NCI-H1105 treated with DMSO at 0.1 percent for 48 hours (cell line): ENCODE results near the gene HNRNPF.
A peak's percentile ranks its signal among the peaks of the same experiment; 100 is the strongest.
"Not testable (repeated sequence)": the region's sequence is repeated elsewhere in the genome, so short reads cannot be mapped to it uniquely, and the experiment has no call there.

ENCODE experiments used
- DNase-seq: peaks from one replicate; lab custom pipeline; 2025; lab: John Stamatoyannopoulos, UW

The HNRNPF gene

DNA sequence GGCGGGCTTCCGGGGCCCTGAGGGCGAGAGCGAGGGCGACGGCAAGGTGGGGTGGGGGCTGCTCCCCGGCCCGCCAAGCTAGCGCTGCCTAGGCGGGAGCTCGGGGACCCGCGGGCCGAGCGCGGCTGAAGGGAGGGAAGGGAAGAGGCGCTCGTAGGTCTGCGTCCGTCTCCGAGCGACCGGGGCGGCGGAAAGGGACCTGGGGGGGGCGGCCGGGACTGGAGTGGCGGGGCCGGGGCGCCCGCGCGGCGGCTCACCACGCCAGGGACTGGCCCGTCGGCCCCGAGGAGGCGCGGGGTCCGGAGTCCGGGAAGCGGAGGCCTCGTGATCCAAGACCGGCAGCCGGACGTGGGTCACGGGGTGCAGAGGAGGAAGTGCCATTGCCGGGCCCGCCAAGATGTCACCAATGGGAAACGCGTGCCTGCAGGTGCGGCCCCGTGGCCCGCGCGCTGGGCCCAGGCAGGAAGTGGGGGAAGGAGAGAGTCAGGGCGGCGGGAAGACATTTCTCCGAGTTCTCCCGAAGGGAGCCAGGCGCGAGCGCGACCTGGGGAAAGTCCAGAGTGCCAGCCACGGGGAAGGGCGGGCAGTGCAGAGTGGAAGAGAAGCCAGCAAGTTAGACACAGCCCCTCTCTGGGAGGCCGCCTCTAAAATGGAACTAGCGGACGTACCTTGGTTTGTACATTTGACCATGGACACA lies 11.9 kb downstream of the HNRNPF start:
- peak; percentile 72 for DNase-seq

DNA sequence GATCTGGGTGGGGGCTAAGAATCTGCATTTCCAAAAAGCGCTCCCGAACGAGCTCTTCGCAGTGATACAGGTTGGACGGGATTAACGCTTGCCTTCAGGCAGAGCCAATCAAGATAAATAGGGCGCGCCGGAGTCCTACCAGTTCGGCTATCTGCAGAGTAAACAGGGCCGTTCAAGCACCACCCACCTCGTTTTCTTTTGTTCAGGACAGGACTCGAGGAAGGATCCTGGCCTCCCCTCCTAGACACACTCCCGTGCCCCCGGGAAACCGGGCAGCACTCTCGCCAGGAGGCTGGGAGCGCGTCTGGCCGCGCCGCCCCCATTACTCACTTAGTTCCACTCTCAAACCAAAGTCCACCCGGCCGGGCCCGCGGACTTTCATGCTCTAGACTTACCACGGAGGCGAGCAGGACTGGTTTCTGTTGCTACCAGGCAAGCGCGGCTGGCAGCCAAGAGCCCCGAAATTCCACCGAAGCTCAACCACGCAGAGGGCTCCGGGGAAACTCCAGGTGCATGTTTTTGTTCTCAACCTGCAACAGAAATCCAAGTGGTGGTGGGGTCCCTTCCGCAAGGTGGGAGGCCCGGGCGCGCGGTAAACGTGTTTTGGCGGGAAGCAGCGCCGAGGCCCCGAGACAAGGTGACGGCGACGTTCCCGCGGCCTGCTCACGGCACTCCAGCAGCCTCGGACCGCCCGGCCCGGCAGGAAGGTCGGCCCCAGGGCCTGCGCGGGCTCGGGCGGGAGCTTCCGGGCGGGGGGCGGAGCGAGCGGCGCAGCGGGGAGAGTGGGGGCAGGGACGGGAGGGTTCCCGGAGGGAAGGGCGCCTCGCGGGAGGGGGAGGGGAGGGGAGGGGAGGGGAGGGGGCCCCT lies 12.7 kb downstream of the HNRNPF start:
- DNase-seq, result peak; percentile 64

GRCh38 chr10:43395571-43396060 lies 13.4 kb downstream of the HNRNPF start:
- DNase-seq, result peak; percentile 11

- DNase-seq, result no peak
Measured at GRCh38 chr10:43394868-43395267, 14.1 kb downstream of the HNRNPF start.

- no peak for DNase-seq
Measured at GRCh38 chr10:43393606-43394360, 15.2 kb downstream of the HNRNPF start.

DNA sequence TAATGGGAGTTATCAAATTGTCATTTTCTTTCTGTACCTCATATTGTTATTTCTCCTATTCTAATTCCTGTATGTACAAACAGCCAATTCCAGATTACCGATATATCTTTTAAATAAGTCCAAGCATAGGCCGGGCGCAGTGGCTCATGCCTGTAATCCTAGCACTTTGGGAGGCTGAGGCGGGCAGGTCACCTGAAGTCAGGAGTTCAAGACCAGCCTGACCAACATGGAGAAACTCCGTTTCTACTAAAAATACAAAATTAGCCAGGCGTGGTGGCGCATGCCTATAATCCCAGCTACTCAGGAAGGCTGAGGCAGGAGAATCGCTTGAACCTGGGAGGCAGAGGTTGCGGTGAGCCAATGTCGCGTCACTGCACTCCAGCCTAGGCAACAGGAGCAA lies 15.8 kb downstream of the HNRNPF start:
- not testable (repeated sequence) for DNase-seq

GRCh38 chr10:43392748-43393147 lies 16.2 kb downstream of the HNRNPF start:
- DNase-seq, result no peak

DNA sequence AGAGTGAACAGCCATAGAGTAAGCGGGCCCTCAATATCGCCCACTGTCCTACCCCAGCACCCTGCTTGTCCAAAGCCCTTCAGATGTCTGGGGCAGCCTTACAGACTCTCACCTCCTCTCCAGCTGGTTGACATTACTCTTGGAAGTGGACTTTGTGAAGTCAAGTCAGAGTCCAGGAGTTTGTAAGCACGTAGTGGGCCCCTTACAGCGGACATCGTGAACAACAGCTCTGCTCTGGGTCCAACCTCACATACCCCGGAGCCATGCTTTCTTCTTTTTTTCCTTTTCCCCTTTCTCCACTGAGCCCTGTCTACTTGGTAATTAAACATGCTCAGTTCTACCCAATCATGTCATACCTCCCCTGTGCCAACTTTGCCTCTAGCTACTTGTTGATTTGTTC lies 17.5 kb downstream of the HNRNPF start:
- DNase-seq, result no peak

DNA sequence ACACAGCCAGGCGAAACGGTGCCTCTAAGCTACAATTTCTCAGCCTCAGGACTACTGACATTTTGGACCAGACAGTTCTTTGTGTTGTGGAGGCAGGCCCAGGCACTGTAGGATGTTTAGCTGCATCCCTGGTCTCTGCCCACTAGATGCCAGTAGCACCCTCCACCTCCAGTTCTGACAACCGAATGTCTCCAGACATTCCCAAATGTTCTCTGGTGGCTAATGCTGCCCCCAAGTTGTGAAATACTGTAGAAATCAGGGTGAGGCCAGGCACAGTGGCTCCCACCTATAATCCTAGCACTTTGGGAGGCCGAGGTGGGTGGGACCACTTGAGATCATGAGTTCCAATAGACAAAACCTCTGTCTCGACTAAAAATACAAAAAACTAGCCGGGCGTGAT lies 18.2 kb downstream of the HNRNPF start:
- no peak for DNase-seq

- DNase-seq, result no peak
Measured at GRCh38 chr10:43390333-43390732, 18.7 kb downstream of the HNRNPF start.

DNA sequence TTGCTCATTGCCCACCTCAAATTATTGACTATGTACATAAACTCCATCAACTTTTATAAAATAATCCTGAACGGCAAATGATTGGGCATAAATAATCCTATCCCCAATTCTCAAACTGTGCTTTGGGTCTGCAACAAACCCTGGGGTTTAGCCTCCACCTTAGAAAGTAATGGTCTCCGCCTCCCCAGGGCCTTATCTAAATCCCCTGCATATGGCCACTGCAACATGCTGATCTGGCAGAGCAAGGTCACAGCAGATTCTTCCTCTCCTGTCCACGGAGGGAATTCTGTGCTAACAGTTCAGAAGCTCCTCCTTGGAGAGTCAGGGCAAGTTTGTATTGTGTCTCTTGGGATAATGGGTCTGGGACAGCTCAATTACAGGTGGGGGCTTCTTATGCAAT lies 19.1 kb downstream of the HNRNPF start:
- no peak for DNase-seq

- DNase-seq, result no peak
Measured at GRCh38 chr10:43387678-43388032, 21.3 kb downstream of the HNRNPF start.

GRCh38 chr10:43386981-43387677 lies 21.9 kb downstream of the HNRNPF start:
- DNase-seq, result no peak

GRCh38 chr10:43386549-43386948 lies 22.4 kb downstream of the HNRNPF start:
- DNase-seq, result no peak

DNA sequence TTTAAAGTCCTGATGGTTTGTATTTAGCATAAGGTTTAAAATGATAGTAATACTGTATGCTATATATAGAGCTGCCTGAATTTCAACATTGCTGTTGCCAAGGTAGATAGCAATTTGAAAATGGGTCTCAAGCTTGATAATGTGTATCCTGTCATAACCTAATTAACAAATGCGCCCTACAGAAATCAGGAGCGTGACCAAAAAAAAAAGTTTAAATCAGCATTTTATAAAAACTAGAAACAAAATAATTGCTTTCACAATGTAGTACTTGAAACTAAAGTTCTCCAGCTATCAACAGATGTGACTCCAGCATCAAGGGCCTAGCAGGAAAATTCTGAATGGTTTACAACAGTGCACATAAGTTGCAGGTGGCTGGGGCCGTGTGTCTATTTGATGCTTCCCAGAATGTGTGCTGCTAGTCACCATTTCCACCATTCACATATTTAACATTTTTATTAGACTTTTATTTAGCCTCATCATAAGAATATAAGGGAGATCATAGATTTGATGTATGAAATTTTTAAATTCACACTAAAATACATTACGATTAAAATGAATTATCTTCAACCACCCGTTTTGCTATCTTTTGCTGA lies 23.5 kb downstream of the HNRNPF start:
- no peak for DNase-seq

DNA sequence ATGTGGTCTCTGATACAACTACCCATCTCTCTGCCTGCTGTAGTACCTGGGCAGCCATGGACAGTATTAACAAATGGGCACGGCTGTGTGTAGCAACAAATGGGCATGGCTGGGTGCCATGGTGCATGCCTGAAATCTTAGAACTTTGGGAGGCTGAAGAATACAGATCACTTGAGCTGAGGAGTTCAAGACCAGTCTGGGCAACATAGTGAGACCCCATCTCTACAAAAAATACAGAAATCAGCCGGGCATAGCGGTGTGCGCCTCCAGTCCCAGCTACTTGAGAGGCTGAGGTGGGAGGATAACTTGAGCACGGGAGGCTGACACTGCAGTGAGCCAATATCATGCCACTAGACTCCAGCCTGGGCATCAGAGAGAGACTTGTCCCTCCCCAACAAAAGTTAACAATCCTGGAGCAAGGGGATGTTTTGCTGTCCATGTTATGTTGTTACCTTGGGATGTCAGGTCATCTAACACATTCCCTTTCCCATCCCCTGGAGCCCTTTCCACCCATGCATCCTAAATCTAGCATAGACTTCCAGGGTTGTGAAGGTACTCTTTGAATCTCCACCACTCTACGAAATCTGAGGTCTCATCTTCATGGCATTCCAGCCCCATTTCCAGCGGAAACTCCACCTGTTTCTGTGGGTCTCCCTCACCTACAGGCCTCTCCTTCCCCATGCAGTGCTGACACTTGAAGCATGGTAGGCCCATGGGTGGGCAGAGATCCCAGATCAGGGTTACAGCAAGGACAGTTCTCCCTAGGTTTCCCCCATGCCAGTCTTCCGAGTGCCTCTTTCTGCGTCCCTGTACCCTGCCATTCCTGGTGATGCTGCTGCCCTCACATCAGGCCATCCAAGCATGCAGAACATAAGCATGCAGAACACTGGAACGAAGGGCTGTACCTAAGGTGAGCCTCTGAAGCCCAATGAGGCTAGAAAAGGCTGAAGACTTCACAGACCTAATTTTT lies 24.4 kb downstream of the HNRNPF start:
- DNase-seq, result no peak

- DNase-seq, result no peak
Measured at GRCh38 chr10:43383204-43383971, 25.6 kb downstream of the HNRNPF start.

DNA sequence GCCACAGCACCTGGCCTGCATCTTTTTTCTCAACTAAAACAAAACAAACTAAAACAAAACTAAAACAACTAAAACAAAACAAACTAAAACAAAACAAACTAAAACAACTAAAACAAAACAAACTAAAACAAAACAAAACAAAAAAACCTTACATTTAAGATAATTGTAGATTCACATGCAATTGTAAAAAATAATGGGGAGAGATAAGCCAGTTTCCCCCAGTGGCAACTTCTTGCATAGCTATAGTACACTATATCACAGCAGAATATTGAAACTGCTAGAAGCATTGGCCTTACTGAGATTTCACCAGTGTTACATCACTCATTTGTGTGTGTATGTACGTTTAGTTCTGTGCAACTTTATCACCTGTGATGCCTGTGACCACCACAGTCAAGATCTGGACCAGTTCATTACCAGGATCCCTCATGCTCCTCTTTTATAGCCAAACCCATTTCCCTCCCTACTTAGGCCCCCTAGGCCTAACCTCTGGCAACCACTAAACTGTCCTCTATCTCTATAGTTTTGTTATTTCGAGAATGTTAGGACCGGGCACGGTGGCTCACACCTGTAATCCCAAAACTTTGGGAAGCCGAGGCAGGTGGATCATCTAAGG lies 28.3 kb downstream of the HNRNPF start:
- DNase-seq, result no peak

- DNase-seq, result no peak
Measured at GRCh38 chr10:43377424-43377883, 31.5 kb downstream of the HNRNPF start.
